HepG2 (cell line): ENCODE data around the gene LRBA. TPM values are rescaled to one million over a fixed set of nuclear protein-coding genes. Genes with fewer than 3 reads are reported as not detected.

Experiments
- ATAC-seq: fragments of 200-7000 bp; cut with Tn5 transposase; 3 replicates; pipeline ENCODE4 v1.9.1; 2020; ENCODE audit warnings: mild to moderate bottlenecking, moderate library complexity
- BruUV-seq: library from RNA; stranded (reverse); fragments of 400-500 nt; replicated peaks from 2 replicates; lab custom pipeline; 2021; lab: Mats Ljungman, UMichigan
- CTCF ChIA-PET: fragments of 300-600 bp; formaldehyde crosslinking; extraction: SDS; loops from one replicate; lab custom pipeline; 2021; ENCODE audit warnings: low total read pairs, inconsistent platforms, low intra/inter-chr PET ratio; lab: Yijun Ruan, JAX
- POLR2A ChIA-PET: fragments of 350-600 bp; sonication (Branson Sonifier 250); formaldehyde crosslinking; loops from one replicate; lab custom pipeline; 2020; ENCODE audit warnings: antibody characterized with exemption, inconsistent platforms; lab: Yijun Ruan, JAX
- DNase-seq: peaks from one replicate; pipeline ENCODE4 v3.0.0-alpha.2; 2015; ENCODE audit warnings: low spot score
- FAIRE-seq: peaks from 3 replicates; lab custom pipeline; 2011; peaks lifted over from hg19 to GRCh38; lab: Jason Lieb, UNC
- H2AFZ ChIP-seq: one replicate; pipeline ENCODE4 v1.6.1; 2011; ENCODE audit warnings: low read length, inconsistent platforms
- H3K27ac ChIP-seq: fragments of 300-600 bp; 3 replicates; pipeline ENCODE4 v1.8.0; 2011; ENCODE audit warnings: mixed run types, mild to moderate bottlenecking, mixed read lengths, low read length, inconsistent platforms; ENCODE audit not compliant: insufficient read depth; ENCODE audit errors: extremely low read length
- H3K27me3 ChIP-seq, 2 experiments: fragments of 200-600 bp in 1 of 2; 2 replicates in 1 of 2; 3 replicates in 1 of 2; pipeline versions ENCODE4 v1.6.0 to v1.8.0; 2011; ENCODE audit warnings: low read length in 2 of 2, mild to moderate bottlenecking in 2 of 2, moderate library complexity in 2 of 2, inconsistent platforms in 1 of 2; ENCODE audit not compliant: insufficient read depth in 2 of 2, control insufficient read depth in 1 of 2
- H3K36me3 ChIP-seq, 2 experiments: fragments of 200-600 bp in 1 of 2; replicated peaks in 1 of 2; 2 replicates in 1 of 2; 3 replicates in 1 of 2; pipeline versions ENCODE4 v1.5.1 to v1.8.0; 2011; ENCODE audit warnings: low read length in 2 of 2, inconsistent platforms in 1 of 2; ENCODE audit not compliant: insufficient read depth in 2 of 2, control insufficient read depth in 1 of 2
- H3K4me1 ChIP-seq: 2 replicates; pipeline ENCODE4 v1.5.1; 2012; ENCODE audit warnings: low read length, inconsistent platforms; ENCODE audit not compliant: insufficient read depth
- H3K4me2 ChIP-seq: 2 replicates; pipeline ENCODE4 v1.6.0; 2011; ENCODE audit warnings: low read depth, low read length, inconsistent platforms
- H3K4me3 ChIP-seq, 3 experiments: fragments of 200-600 bp in 1 of 3; sonication (generic), shearing (Covaris generic) in 1 of 3; replicated peaks in 1 of 3; 2 replicates each; pipeline ENCODE4 v1.5.1; 2011 to 2016; ENCODE audit warnings: low read length in 3 of 3, inconsistent platforms in 2 of 3, low read depth in 2 of 3, mild to moderate bottlenecking in 2 of 3, control low read depth in 1 of 3, mixed read lengths in 1 of 3; ENCODE audit not compliant: insufficient read depth in 1 of 3
- H3K79me2 ChIP-seq: one replicate; pipeline ENCODE4 v1.6.1; 2011; ENCODE audit warnings: low read length, inconsistent platforms; ENCODE audit not compliant: insufficient read depth
- H3K9ac ChIP-seq: 2 replicates; pipeline ENCODE4 v1.6.0; 2011; ENCODE audit warnings: mild to moderate bottlenecking, low read depth, low read length, inconsistent platforms; ENCODE audit not compliant: insufficient read depth
- H3K9me3 ChIP-seq: 2 replicates; pipeline ENCODE4 v1.5.1; 2012; ENCODE audit warnings: mild to moderate bottlenecking, low read length
- H4K20me1 ChIP-seq: 2 replicates; pipeline ENCODE4 v1.6.0; 2011; ENCODE audit warnings: inconsistent platforms, mild to moderate bottlenecking, low read length, moderate library complexity; ENCODE audit not compliant: insufficient read depth
- BRCA1 ChIP-seq: sonication (generic); formaldehyde crosslinking; IDR thresholded peaks from 2 replicates; pipeline ENCODE4 v1.4.0; 2020; ENCODE audit warnings: missing genetic modification reagents
- ISX ChIP-seq: sonication (generic); formaldehyde crosslinking; conservative IDR thresholded peaks from 2 replicates; pipeline ENCODE4 v1.5.0; 2020; ENCODE audit warnings: missing genetic modification reagents
- KLF9 ChIP-seq: IDR thresholded peaks from 2 replicates; pipeline ENCODE4 v1.6.1; 2016; ENCODE audit warnings: low read depth
- YEATS2 ChIP-seq: sonication (generic); formaldehyde crosslinking; IDR thresholded peaks from 2 replicates; pipeline ENCODE4 v1.4.0; 2020; ENCODE audit warnings: missing genetic modification reagents, borderline replicate concordance
- ZBTB3 ChIP-seq: sonication (generic); formaldehyde crosslinking; IDR thresholded peaks from 2 replicates; pipeline ENCODE4 v1.4.0; 2020; ENCODE audit warnings: low read depth, mild to moderate bottlenecking, moderate library complexity, missing genetic modification reagents, borderline replicate concordance
- ZNF121 ChIP-seq: sonication (generic); formaldehyde crosslinking; IDR thresholded peaks from 2 replicates; pipeline ENCODE4 v1.5.0; 2020; ENCODE audit warnings: mild to moderate bottlenecking, missing genetic modification reagents
- ZNF570 ChIP-seq: sonication (generic); formaldehyde crosslinking; IDR thresholded peaks from 2 replicates; pipeline ENCODE4 v1.4.0; 2020; ENCODE audit warnings: mild to moderate bottlenecking, missing genetic modification reagents, borderline replicate concordance
- ZNF780A ChIP-seq: sonication (generic); formaldehyde crosslinking; IDR thresholded peaks from 2 replicates; pipeline ENCODE4 v1.8.0; 2022; ENCODE audit warnings: mild to moderate bottlenecking, missing genetic modification reagents, moderate library complexity
- WGBS: methylation state at CpG from one replicate; pipeline ENCODE4 v1.1.6; 2017; ENCODE audit warnings: low lambda C conversion rate; 5-methylcytosine and 5-hydroxymethylcytosine counted together
- in situ Hi-C: cut with HindIII; loops from 2 replicates; pipeline ENCODE4 v1.10.0; 2017; ENCODE audit warnings: low pct_unique_long_range_greater_than_20kb; ENCODE audit not compliant: extremely low pct_ligation_motif_present
- intact Hi-C: fragments of 100-400 bp; cut with micrococcal nuclease; formaldehyde crosslinking; loops from one replicate; pipeline ENCODE4 v1.10.0; 2022; ENCODE audit not compliant: unreplicated experiment
- polyA plus RNA-seq, 8 experiments: library from polyadenylated mRNA; depleted of rRNA in 3 of 8; stranded (reverse) in 7 of 8; unstranded in 1 of 8; fragments of >200 nt; fragmentation: Illumina TruSeq in 4 of 8; extraction: Trizol in 4 of 8; gene quantifications; 2 replicates each; pipeline versions ENCODE4 v1.2.1 to v1.2.3, GENCODE V29; 2011 to 2016; ENCODE audit warnings: low read depth in 4 of 8, missing spikeins in 1 of 8, mixed read lengths in 1 of 8; ENCODE audit not compliant: insufficient read depth in 1 of 8
- total RNA-seq, 5 experiments: library from RNA; depleted of rRNA; stranded (reverse); fragments of >200 nt; fragmentation: Illumina TruSeq; extraction: Trizol; gene quantifications; 2 replicates each; pipeline ENCODE4 v1.2.3, GENCODE V29; 2016; ENCODE audit warnings: low read depth in 1 of 5
- TF ChIP-seq, protein P1 (sequence below): sonication (generic); formaldehyde crosslinking; IDR thresholded peaks from 2 replicates; pipeline ENCODE4 v1.4.0; 2020; ENCODE audit warnings: mild to moderate bottlenecking, missing genetic modification reagents
- TF ChIP-seq, protein P2 (sequence below): sonication (generic); formaldehyde crosslinking; IDR thresholded peaks from 2 replicates; pipeline ENCODE4 v1.9.0; 2021; ENCODE audit warnings: missing genetic modification reagents, mild to moderate bottlenecking, borderline replicate concordance
- TF ChIP-seq, protein P3 (sequence below): sonication (generic); formaldehyde crosslinking; IDR thresholded peaks from 2 replicates; pipeline ENCODE4 v1.8.1; 2023; ENCODE audit warnings: mild to moderate bottlenecking, missing genetic modification reagents
- TF ChIP-seq, protein P4 (sequence below): sonication (generic); formaldehyde crosslinking; IDR thresholded peaks from 2 replicates; pipeline ENCODE4 v1.5.0; 2020; ENCODE audit warnings: mild to moderate bottlenecking, missing genetic modification reagents, borderline replicate concordance
- TF ChIP-seq, protein P5 (sequence below): sonication (generic); formaldehyde crosslinking; IDR thresholded peaks from 2 replicates; pipeline ENCODE4 v1.8.0; 2022; ENCODE audit warnings: low read depth, missing genetic modification reagents

The LRBA gene
- total and polyA plus RNA-seq, 2 of the 13 experiments (the other 11 are each of a cell fraction or from before 2014, with no cell fraction given): 21.0 to 37.2 TPM

DNA sequence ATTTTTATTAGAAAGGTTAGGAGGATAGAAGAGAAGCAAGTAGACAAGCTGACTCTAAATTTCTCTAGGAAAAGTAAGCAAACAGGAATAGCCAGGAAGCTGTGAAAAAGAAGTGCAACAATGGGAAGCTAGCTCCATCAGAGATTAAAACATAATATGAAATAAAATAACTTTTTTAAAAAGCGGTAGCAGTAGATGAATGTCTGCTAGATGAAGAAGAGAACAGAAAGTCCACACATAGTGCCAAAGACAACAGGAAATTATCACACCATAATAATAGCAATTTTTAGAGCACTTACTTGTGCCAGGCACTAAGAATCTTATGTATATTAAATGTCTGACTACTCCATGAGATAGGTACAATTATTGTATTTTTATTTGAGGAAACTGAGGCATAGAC, 53.5 kb downstream of the LRBA start:
- no peak for FAIRE-seq
- TF ChIP-seq ZBTB3 (CRISPR knock-in tag) (no peak), BRCA1 (no peak), YEATS2 (CRISPR knock-in tag) (no peak), ISX (CRISPR knock-in tag) (no peak), KLF9 (CRISPR knock-in tag) (no peak), ZNF780A (no peak), ZNF570 (CRISPR knock-in tag) (no peak), ZNF121 (CRISPR knock-in tag) (no peak)
- TF ChIP-seq, protein P1, sequence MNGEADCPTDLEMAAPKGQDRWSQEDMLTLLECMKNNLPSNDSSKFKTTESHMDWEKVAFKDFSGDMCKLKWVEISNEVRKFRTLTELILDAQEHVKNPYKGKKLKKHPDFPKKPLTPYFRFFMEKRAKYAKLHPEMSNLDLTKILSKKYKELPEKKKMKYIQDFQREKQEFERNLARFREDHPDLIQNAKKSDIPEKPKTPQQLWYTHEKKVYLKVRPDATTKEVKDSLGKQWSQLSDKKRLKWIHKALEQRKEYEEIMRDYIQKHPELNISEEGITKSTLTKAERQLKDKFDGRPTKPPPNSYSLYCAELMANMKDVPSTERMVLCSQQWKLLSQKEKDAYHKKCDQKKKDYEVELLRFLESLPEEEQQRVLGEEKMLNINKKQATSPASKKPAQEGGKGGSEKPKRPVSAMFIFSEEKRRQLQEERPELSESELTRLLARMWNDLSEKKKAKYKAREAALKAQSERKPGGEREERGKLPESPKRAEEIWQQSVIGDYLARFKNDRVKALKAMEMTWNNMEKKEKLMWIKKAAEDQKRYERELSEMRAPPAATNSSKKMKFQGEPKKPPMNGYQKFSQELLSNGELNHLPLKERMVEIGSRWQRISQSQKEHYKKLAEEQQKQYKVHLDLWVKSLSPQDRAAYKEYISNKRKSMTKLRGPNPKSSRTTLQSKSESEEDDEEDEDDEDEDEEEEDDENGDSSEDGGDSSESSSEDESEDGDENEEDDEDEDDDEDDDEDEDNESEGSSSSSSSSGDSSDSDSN (CRISPR knock-in tag): no peak
- TF ChIP-seq, protein P2, sequence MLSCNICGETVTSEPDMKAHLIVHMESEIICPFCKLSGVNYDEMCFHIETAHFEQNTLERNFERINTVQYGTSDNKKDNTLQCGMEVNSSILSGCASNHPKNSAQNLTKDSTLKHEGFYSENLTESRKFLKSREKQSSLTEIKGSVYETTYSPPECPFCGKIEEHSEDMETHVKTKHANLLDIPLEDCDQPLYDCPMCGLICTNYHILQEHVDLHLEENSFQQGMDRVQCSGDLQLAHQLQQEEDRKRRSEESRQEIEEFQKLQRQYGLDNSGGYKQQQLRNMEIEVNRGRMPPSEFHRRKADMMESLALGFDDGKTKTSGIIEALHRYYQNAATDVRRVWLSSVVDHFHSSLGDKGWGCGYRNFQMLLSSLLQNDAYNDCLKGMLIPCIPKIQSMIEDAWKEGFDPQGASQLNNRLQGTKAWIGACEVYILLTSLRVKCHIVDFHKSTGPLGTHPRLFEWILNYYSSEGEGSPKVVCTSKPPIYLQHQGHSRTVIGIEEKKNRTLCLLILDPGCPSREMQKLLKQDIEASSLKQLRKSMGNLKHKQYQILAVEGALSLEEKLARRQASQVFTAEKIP (CRISPR knock-in tag): no peak
- TF ChIP-seq, protein P3, sequence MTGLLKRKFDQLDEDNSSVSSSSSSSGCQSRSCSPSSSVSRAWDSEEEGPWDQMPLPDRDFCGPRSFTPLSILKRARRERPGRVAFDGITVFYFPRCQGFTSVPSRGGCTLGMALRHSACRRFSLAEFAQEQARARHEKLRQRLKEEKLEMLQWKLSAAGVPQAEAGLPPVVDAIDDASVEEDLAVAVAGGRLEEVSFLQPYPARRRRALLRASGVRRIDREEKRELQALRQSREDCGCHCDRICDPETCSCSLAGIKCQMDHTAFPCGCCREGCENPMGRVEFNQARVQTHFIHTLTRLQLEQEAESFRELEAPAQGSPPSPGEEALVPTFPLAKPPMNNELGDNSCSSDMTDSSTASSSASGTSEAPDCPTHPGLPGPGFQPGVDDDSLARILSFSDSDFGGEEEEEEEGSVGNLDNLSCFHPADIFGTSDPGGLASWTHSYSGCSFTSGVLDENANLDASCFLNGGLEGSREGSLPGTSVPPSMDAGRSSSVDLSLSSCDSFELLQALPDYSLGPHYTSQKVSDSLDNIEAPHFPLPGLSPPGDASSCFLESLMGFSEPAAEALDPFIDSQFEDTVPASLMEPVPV (CRISPR knock-in tag): no peak
- TF ChIP-seq, protein P4, sequence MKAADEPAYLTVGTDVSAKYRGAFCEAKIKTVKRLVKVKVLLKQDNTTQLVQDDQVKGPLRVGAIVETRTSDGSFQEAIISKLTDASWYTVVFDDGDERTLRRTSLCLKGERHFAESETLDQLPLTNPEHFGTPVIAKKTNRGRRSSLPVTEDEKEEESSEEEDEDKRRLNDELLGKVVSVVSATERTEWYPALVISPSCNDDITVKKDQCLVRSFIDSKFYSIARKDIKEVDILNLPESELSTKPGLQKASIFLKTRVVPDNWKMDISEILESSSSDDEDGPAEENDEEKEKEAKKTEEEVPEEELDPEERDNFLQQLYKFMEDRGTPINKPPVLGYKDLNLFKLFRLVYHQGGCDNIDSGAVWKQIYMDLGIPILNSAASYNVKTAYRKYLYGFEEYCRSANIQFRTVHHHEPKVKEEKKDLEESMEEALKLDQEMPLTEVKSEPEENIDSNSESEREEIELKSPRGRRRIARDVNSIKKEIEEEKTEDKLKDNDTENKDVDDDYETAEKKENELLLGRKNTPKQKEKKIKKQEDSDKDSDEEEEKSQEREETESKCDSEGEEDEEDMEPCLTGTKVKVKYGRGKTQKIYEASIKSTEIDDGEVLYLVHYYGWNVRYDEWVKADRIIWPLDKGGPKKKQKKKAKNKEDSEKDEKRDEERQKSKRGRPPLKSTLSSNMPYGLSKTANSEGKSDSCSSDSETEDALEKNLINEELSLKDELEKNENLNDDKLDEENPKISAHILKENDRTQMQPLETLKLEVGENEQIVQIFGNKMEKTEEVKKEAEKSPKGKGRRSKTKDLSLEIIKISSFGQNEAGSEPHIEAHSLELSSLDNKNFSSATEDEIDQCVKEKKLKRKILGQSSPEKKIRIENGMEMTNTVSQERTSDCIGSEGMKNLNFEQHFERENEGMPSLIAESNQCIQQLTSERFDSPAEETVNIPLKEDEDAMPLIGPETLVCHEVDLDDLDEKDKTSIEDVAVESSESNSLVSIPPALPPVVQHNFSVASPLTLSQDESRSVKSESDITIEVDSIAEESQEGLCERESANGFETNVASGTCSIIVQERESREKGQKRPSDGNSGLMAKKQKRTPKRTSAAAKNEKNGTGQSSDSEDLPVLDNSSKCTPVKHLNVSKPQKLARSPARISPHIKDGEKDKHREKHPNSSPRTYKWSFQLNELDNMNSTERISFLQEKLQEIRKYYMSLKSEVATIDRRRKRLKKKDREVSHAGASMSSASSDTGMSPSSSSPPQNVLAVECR (CRISPR knock-in tag): no peak
- TF ChIP-seq, protein P5, sequence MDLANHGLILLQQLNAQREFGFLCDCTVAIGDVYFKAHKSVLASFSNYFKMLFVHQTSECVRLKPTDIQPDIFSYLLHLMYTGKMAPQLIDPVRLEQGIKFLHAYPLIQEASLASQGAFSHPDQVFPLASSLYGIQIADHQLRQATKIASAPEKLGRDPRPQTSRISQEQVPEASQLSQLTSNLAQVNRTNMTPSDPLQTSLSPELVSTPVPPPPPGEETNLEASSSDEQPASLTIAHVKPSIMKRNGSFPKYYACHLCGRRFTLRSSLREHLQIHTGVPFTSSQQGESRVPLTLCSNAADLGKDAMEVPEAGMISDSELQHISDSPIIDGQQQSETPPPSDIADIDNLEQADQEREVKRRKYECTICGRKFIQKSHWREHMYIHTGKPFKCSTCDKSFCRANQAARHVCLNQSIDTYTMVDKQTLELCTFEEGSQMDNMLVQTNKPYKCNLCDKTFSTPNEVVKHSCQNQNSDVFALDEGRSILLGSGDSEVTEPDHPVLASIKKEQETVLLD (CRISPR knock-in tag): no peak

More for the DNA sequence above, 53.5 kb downstream of the LRBA start:
- H3K4me1 ChIP-seq: no peaks in the 10 kb centered on the region
- ATAC-seq: no peak
- in situ Hi-C loops: no loop called here
- peaks cover 18% of the 10 kb centered on the region for H3K9me3 ChIP-seq
- H3K79me2 ChIP-seq: peaks cover 17% of the 10 kb centered on the region
- WGBS: 96% methylated on average over 1 of the region's 1 CpG
- no peak overlapping the region for H3K27ac ChIP-seq
- H3K36me3 ChIP-seq: no peaks in the 10 kb centered on the region
- CTCF ChIA-PET: no interaction called here
- no peak overlapping the region for H3K9ac ChIP-seq
- intact Hi-C loops: no loop called here
- BruUV-seq: no TSS peak
- H2AFZ ChIP-seq: no peak overlapping the region
- peaks cover 7% of the 10 kb centered on the region; the same call in 1 of the 2 replicates for H4K20me1 ChIP-seq
- no peak overlapping the region for H3K4me3 ChIP-seq
- no peak overlapping the region for H3K4me2 ChIP-seq
- DNase-seq: no peak
- H3K27me3 ChIP-seq: no peaks in the 10 kb centered on the region
- POLR2A ChIA-PET: no interaction called here
